H1 (cell line): Measurements from ENCODE around the gene HES7. TPM values are rescaled to one million over a fixed set of nuclear protein-coding genes. Genes with fewer than 3 reads are reported as not detected.

Source experiments
- CTCF ChIA-PET: fragments of 300-600 bp; sonication (Branson Sonifier 250); formaldehyde crosslinking; loops from one replicate; lab custom pipeline; 2021; ENCODE audit not compliant: partially characterized antibody; lab: Charles Lee
- POLR2A ChIA-PET: fragments of 300-600 bp; sonication (Branson Sonifier 250); formaldehyde crosslinking; loops from one replicate; lab custom pipeline; 2021; ENCODE audit warnings: inconsistent platforms; ENCODE audit not compliant: partially characterized antibody; lab: Charles Lee
- DNase-seq, 2 experiments: peaks; one replicate each; pipeline versions ENCODE4 v3.0.0 to v3.0.0-alpha.2; 2010 to 2022; ENCODE audit warnings: low spot score in 2 of 2, low read depth in 1 of 2, mixed read lengths in 1 of 2
- FAIRE-seq: peaks from 2 replicates; lab custom pipeline; 2011; peaks lifted over from hg19 to GRCh38; lab: Jason Lieb, UNC
- H2AFZ ChIP-seq: 2 replicates; pipeline ENCODE4 v1.8.1; 2012; ENCODE audit warnings: low read length, inconsistent platforms
- H2AK5ac ChIP-seq: 2 replicates; pipeline ENCODE4 v1.6.1; 2013; ENCODE audit warnings: low read depth, low read length
- H2BK120ac ChIP-seq: replicated peaks from 2 replicates; pipeline ENCODE3; 2013; ENCODE audit warnings: low read depth, low read length, inconsistent platforms
- H2BK12ac ChIP-seq: 2 replicates; pipeline ENCODE4 v1.6.1; 2013; ENCODE audit warnings: low read depth, low read length
- H2BK15ac ChIP-seq: 2 replicates; pipeline ENCODE4 v1.6.1; 2013; ENCODE audit warnings: low read length
- H2BK20ac ChIP-seq: 2 replicates; pipeline ENCODE4 v1.6.1; 2013; ENCODE audit warnings: low read length
- H2BK5ac ChIP-seq: 2 replicates; pipeline ENCODE4 v1.6.1; 2013; ENCODE audit warnings: low read depth, low read length
- H3K14ac ChIP-seq: 2 replicates; pipeline ENCODE4 v1.6.1; 2013; ENCODE audit warnings: inconsistent platforms; ENCODE audit not compliant: insufficient read length
- H3K18ac ChIP-seq: 2 replicates; pipeline ENCODE4 v1.6.1; 2013; ENCODE audit warnings: low read length; ENCODE audit errors: extremely low read depth
- H3K23ac ChIP-seq: 2 replicates; pipeline ENCODE4 v1.6.1; 2013; ENCODE audit warnings: inconsistent platforms; ENCODE audit not compliant: insufficient read length
- H3K23me2 ChIP-seq: 2 replicates; pipeline ENCODE4 v1.6.1; 2013; ENCODE audit warnings: low read depth, low read length
- H3K27ac ChIP-seq: 2 replicates; pipeline ENCODE4 v1.6.1; 2011; ENCODE audit warnings: low read depth, low read length, inconsistent platforms
- H3K27me3 ChIP-seq, 4 experiments: replicated peaks in 1 of 4; 1 replicate in 1 of 4; 2 replicates in 3 of 4; pipeline versions ENCODE4 v1.6.1 to v1.8.1; 2011 to 2013; ENCODE audit warnings: low read length in 3 of 4, mild to moderate bottlenecking in 3 of 4, inconsistent platforms in 2 of 4, mixed read lengths in 2 of 4, moderate library complexity in 1 of 4; ENCODE audit not compliant: control insufficient read depth in 3 of 4, insufficient read depth in 3 of 4; ENCODE audit errors: extremely low read depth in 1 of 4
- H3K36me3 ChIP-seq, 4 experiments: 2 replicates each; pipeline versions ENCODE4 v1.6.1 to v1.8.1; 2011 to 2013; ENCODE audit warnings: mild to moderate bottlenecking in 4 of 4, low read length in 3 of 4, moderate library complexity in 2 of 4, control low read depth in 1 of 4, inconsistent platforms in 1 of 4; ENCODE audit not compliant: insufficient read depth in 4 of 4, control insufficient read depth in 2 of 4
- H3K4ac ChIP-seq: replicated peaks from 2 replicates; pipeline ENCODE3; 2013; ENCODE audit warnings: low read length, low read depth, mixed read lengths, inconsistent platforms; ENCODE audit not compliant: insufficient read length
- H3K4me1 ChIP-seq, 4 experiments: replicated peaks in 1 of 4; 1 replicate in 1 of 4; 2 replicates in 3 of 4; pipeline versions ENCODE4 v1.6.1 to v1.8.1; 2011 to 2013; ENCODE audit warnings: low read length in 3 of 4, inconsistent platforms in 2 of 4, mixed read lengths in 1 of 4; ENCODE audit not compliant: insufficient read depth in 4 of 4, control insufficient read depth in 3 of 4
- H3K4me2 ChIP-seq, 2 experiments: 2 replicates each; pipeline versions ENCODE4 v1.6.1 to v1.8.1; 2011 to 2013; ENCODE audit warnings: low read depth in 2 of 2, low read length in 2 of 2, control low read depth in 1 of 2, inconsistent platforms in 1 of 2, mild to moderate bottlenecking in 1 of 2; ENCODE audit not compliant: insufficient read depth in 1 of 2
- H3K4me3 ChIP-seq, 4 experiments: fragments of 200-600, 300-600 bp in 1 of 4; sonication (generic), shearing (Covaris generic), sonication (Bioruptor Twin) in 1 of 4; 2 replicates each; pipeline versions ENCODE4 v1.5.1 to v1.8.1; 2011 to 2016; ENCODE audit warnings: low read length in 4 of 4, low read depth in 3 of 4, control low read depth in 2 of 4, inconsistent platforms in 2 of 4, mild to moderate bottlenecking in 2 of 4, mixed read lengths in 1 of 4, moderate library complexity in 1 of 4; ENCODE audit not compliant: insufficient read depth in 2 of 4; ENCODE audit errors: extremely low read depth in 1 of 4
- H3K56ac ChIP-seq: replicated peaks from 2 replicates; pipeline ENCODE3; 2013; ENCODE audit warnings: low read depth, mild to moderate bottlenecking, mixed read lengths, low read length, inconsistent platforms; ENCODE audit not compliant: insufficient read length
- H3K79me1 ChIP-seq: 2 replicates; pipeline ENCODE4 v1.6.1; 2013; ENCODE audit warnings: low read depth, low read length, control low read depth
- H3K79me2 ChIP-seq, 2 experiments: 2 replicates each; pipeline versions ENCODE4 v1.6.1 to v1.8.1; 2012 to 2013; ENCODE audit warnings: low read length in 2 of 2, mild to moderate bottlenecking in 2 of 2, inconsistent platforms in 1 of 2; ENCODE audit not compliant: insufficient read depth in 2 of 2, control insufficient read depth in 1 of 2
- H3K9ac ChIP-seq, 4 experiments: replicated peaks in 1 of 4; 1 replicate in 1 of 4; 2 replicates in 3 of 4; pipeline versions ENCODE4 v1.6.1 to v1.8.1; 2011 to 2013; ENCODE audit warnings: low read depth in 3 of 4, low read length in 3 of 4, control low read depth in 2 of 4, mild to moderate bottlenecking in 2 of 4, moderate library complexity in 2 of 4, inconsistent platforms in 1 of 4; ENCODE audit errors: extremely low read depth in 1 of 4
- H3K9me3 ChIP-seq, 2 experiments: 2 replicates each; pipeline versions ENCODE4 v1.6.1 to v1.8.1; 2012 to 2013; ENCODE audit warnings: mild to moderate bottlenecking in 2 of 2, moderate library complexity in 2 of 2, control low read depth in 1 of 2, inconsistent platforms in 1 of 2, low read depth in 1 of 2, low read length in 1 of 2, mixed read lengths in 1 of 2; ENCODE audit not compliant: insufficient read depth in 2 of 2
- H4K20me1 ChIP-seq, 2 experiments: replicated peaks in 1 of 2; 2 replicates each; pipeline versions ENCODE3 to v1.8.1; 2011 to 2013; ENCODE audit warnings: inconsistent platforms in 2 of 2, low read length in 2 of 2, mild to moderate bottlenecking in 1 of 2; ENCODE audit not compliant: insufficient read depth in 2 of 2, control insufficient read depth in 1 of 2
- H4K5ac ChIP-seq: 2 replicates; pipeline ENCODE4 v1.6.1; 2013; ENCODE audit warnings: low read length, low read depth, mixed read lengths, inconsistent platforms; ENCODE audit not compliant: insufficient read length
- H4K8ac ChIP-seq: 2 replicates; pipeline ENCODE4 v1.8.0; 2013; ENCODE audit warnings: mild to moderate bottlenecking, moderate library complexity, low read length, inconsistent platforms; ENCODE audit not compliant: insufficient read depth; ENCODE audit errors: extremely low read depth
- H4K91ac ChIP-seq: replicated peaks from 2 replicates; pipeline ENCODE3; 2013; ENCODE audit warnings: low read length, mixed read lengths, inconsistent platforms; ENCODE audit not compliant: insufficient read length
- EZH2 ChIP-seq: fragments of 200-600 bp; sonication (generic); IDR thresholded peaks from 2 replicates; pipeline ENCODE4 v1.7.1; 2012; ENCODE audit warnings: low read depth, mild to moderate bottlenecking, moderate library complexity, low read length, inconsistent platforms; ENCODE audit not compliant: severe bottlenecking
- HDAC2 ChIP-seq, 2 experiments: fragments of 300-600 bp in 1 of 2; sonication (generic) in 1 of 2; IDR thresholded peaks; 2 replicates each; pipeline ENCODE4 v1.6.1; 2011 to 2012; ENCODE audit warnings: low read depth in 2 of 2, low read length in 2 of 2, mild to moderate bottlenecking in 2 of 2, moderate library complexity in 2 of 2, borderline replicate concordance in 1 of 2, inconsistent platforms in 1 of 2
- KDM4A ChIP-seq: IDR thresholded peaks from one replicate; pipeline ENCODE4 v1.7.1; 2012; ENCODE audit warnings: low read depth, mild to moderate bottlenecking, moderate library complexity, low read length, inconsistent platforms; ENCODE audit not compliant: severe bottlenecking
- RBBP5 ChIP-seq: IDR thresholded peaks from 2 replicates; pipeline ENCODE4 v1.7.1; 2012; ENCODE audit warnings: low read depth, mild to moderate bottlenecking, inconsistent platforms, low read length, moderate library complexity, borderline replicate concordance
- SAP30 ChIP-seq: fragments of 300-600 bp; sonication (generic); IDR thresholded peaks from 2 replicates; pipeline ENCODE4 v1.7.1; 2012; ENCODE audit warnings: low read length, moderate library complexity, mild to moderate bottlenecking, inconsistent platforms; ENCODE audit not compliant: insufficient read depth, insufficient replicate concordance
- SP2 ChIP-seq: IDR thresholded peaks from 2 replicates; pipeline ENCODE4 v1.6.1; 2012; ENCODE audit warnings: mild to moderate bottlenecking, low read length, inconsistent platforms
- SUZ12 ChIP-seq: fragments of 200-600 bp; sonication (generic); IDR thresholded peaks from 2 replicates; pipeline ENCODE4 v1.6.1; 2012; ENCODE audit warnings: mild to moderate bottlenecking, inconsistent platforms, low read length, moderate library complexity, mixed read lengths
- WGBS, 2 experiments: shearing (Covaris generic) in 1 of 2; methylation state at CpG; one replicate each; pipeline versions ENCODE4 v1.1.6 to v1.1.7; 2013 to 2015; ENCODE audit warnings: low lambda C conversion rate in 2 of 2, mixed read lengths in 2 of 2, inconsistent platforms in 1 of 2, low coverage in 1 of 2, missing lambda C conversion rate in 1 of 2; ENCODE audit not compliant: insufficient replicate concordance in 2 of 2, insufficient coverage in 1 of 2, insufficient read length in 1 of 2; ENCODE audit errors: extremely low coverage in 1 of 2, missing lambda C conversion rate in 1 of 2; 5-methylcytosine and 5-hydroxymethylcytosine counted together
- polyA plus RNA-seq, 7 experiments: library from polyadenylated mRNA; depleted of rRNA in 3 of 7; stranded (reverse) in 5 of 7; unstranded in 2 of 7; fragments of >200 nt in 5 of 7; fragments of 200-250 nt in 2 of 7; gene quantifications; 1 replicate in 5 of 7; 2 replicates in 1 of 7; 4 replicates in 1 of 7; pipeline versions ENCODE4 v1.2.1 to v1.2.3, GENCODE V29; 2011 to 2013; ENCODE audit warnings: missing spikeins in 2 of 7, mixed read lengths in 2 of 7
- total RNA-seq: library from RNA; stranded (reverse); fragmentation: NEBNext Ultra II Directional; extraction: Animal tissue kit (Norgen Biotek cat#: 25700); gene quantifications from 2 replicates; pipeline ENCODE4 v1.2.1, GENCODE V29; 2021
- TF ChIP-seq, protein P1 (sequence below): IDR thresholded peaks from 2 replicates; pipeline ENCODE4 v1.6.1; 2012; ENCODE audit warnings: inconsistent platforms
- TF ChIP-seq, protein P2 (sequence below): IDR thresholded peaks from 2 replicates; pipeline ENCODE4 v1.6.1; 2012; ENCODE audit warnings: inconsistent platforms

Gene HES7
- total and polyA plus RNA-seq, 2 of the 8 experiments (the other 6 are each of a cell fraction or from before 2014, with no cell fraction given): 0.20 to 0.32 TPM

DNA sequence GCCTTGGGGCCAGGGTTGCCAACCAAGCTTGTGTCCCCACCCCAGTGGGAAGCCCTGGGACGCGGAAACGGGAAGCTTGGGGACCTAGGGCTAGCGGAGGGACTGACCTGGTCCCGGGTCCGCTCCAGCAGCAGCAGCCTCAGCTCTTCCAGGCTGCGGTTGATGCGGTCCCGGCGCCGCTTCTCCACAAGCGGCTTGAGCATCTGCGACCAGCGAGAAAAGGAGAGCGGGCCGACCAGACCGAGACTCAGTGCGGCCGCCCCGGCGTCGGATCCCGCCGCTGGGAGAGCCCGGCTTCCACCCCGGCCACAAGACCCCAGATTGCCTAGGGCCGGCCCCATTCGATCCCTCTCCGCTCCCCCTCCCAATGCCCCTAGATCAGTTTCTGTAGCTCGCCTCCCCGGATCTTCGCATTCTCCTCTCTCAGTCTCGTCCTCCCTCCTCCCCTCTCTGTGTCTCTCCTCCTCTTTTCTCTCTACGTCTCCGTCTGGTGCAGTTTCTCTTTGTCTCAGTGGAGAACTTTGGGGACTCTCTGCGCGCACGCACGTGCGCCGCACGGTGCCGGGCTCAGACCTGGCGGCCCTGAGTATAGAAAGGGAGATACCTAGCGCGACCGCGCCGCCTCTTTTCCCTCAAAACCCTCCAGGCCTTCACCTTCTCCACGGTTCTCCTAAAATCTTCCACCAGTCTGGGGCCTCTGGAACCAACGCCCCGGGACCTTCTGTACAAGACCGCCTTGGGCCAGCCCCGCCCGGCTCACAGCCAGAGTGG is 797 bp downstream of the HES7 start:
- CTCF ChIA-PET: interaction anchor here (0.5 to 5.3 kb wide), 13 partner anchors 15 to 240 kb away, joined by 3 to 54 read pairs (median 4); partner anchors contain the start of gene VAMP2
- TF ChIP-seq, protein P1, sequence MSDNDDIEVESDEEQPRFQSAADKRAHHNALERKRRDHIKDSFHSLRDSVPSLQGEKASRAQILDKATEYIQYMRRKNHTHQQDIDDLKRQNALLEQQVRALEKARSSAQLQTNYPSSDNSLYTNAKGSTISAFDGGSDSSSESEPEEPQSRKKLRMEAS: peak; percentile 65
- TF ChIP-seq SP2: no peak
- TF ChIP-seq, protein P2, sequence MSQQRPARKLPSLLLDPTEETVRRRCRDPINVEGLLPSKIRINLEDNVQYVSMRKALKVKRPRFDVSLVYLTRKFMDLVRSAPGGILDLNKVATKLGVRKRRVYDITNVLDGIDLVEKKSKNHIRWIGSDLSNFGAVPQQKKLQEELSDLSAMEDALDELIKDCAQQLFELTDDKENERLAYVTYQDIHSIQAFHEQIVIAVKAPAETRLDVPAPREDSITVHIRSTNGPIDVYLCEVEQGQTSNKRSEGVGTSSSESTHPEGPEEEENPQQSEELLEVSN: peak; percentile 55; the same call in 1 of the 2 replicates
- peak; percentile 89 for TF ChIP-seq EZH2
- TF ChIP-seq SUZ12: peak; percentile 88; the same call in 1 of the 2 replicates
- no peak for TF ChIP-seq SAP30
- TF ChIP-seq HDAC2 (IDR thresholded peaks at IDR 0.05; ENCODE audit: borderline replicate concordance in 1 of 2, low read depth in 2 of 2, low read length in 2 of 2): no peak
- peak; percentile 31 for TF ChIP-seq KDM4A
- peak; percentile 58; the same call in 1 of the 2 replicates for TF ChIP-seq RBBP5

More for the DNA sequence above, 797 bp downstream of the HES7 start:
- H2AFZ ChIP-seq: no peak overlapping the region
- H3K14ac ChIP-seq: no peak overlapping the region
- peaks cover 30 to 53% (median 51%) of the 10 kb centered on the region in 4 experiments for H3K27me3 ChIP-seq
- no peak overlapping the region for H2AK5ac ChIP-seq
- DNase-seq: peak in 1 of 2 experiments; percentile 69
- peak overlapping the region; percentile 88 to 93 for H3K4me2 ChIP-seq
- no peak overlapping the region for H3K27ac ChIP-seq
- H2BK5ac ChIP-seq: no peak overlapping the region
- H2BK20ac ChIP-seq: no peak overlapping the region
- H3K18ac ChIP-seq: no peak overlapping the region; the same call in 1 of the 2 replicates
- H3K4me1 ChIP-seq: peaks cover 0 to 25% (median 15%) of the 10 kb centered on the region in 4 experiments; a peak in 6 of 7 replicates
- no peaks in the 10 kb centered on the region for H3K79me1 ChIP-seq
- no peaks in the 10 kb centered on the region for H3K9me3 ChIP-seq
- H3K4ac ChIP-seq: no peak overlapping the region
- no peak overlapping the region for H3K23ac ChIP-seq
- peak overlapping the region; percentile 17; the same call in 1 of the 2 replicates for H2BK12ac ChIP-seq
- peaks cover 5 to 6% of the 10 kb centered on the region in 2 experiments for H4K20me1 ChIP-seq
- H4K91ac ChIP-seq: no peak overlapping the region
- H2BK15ac ChIP-seq: no peak overlapping the region
- peak overlapping the region; percentile 54 to 89 (median 82) for H3K4me3 ChIP-seq
- no peak overlapping the region; a peak in 1 of 7 replicates for H3K9ac ChIP-seq
- H3K23me2 ChIP-seq: peaks cover 45% of the 10 kb centered on the region
- POLR2A ChIA-PET: interaction anchor here (0.6 to 7.6 kb wide), 8 partner anchors 10 to 127 kb away, joined by 3 to 49 read pairs (median 5); no protein-coding TSS in a partner anchor
- H4K8ac ChIP-seq: peak overlapping the region; percentile 73; the same call in 1 of the 2 replicates
- no peak overlapping the region for H2BK120ac ChIP-seq
- no peaks in the 10 kb centered on the region for H3K79me2 ChIP-seq
- 3% methylated on average over 43 of the region's 55 CpGs; no CpG with 5 or more reads in 1 of the 2 experiments for WGBS, 2 experiments
- no peak overlapping the region for H3K56ac ChIP-seq
- no peak overlapping the region for H4K5ac ChIP-seq
- no peak for FAIRE-seq
- H3K36me3 ChIP-seq: no peaks in the 10 kb centered on the region
